ENCODE data around the gene PRUNE2. TPM values are rescaled to one million over a fixed set of nuclear protein-coding genes. Genes with fewer than 3 reads are reported as not detected.

The PRUNE2 gene
- total RNA-seq, 4 donors from 2014 or later: 586 to 728 (median 654) TPM

- no peak for DNase-seq (ENCODE audit: extremely low spot score)
- Histone ChIP-seq H3K9me3 (no peaks in the 10 kb centered on the region), H3K27me3 (no peaks in the 10 kb centered on the region), H3K4me1 (peaks cover 4 to 100% (median 82%) of the 10 kb centered on the region in 4 donors), H3K4me3 (no peak overlapping the region), H3K36me3 (no peaks in the 10 kb centered on the region), H3K27ac (replicated peaks in 1 of 4) (peak overlapping the region; percentile 78 to 91 (median 88))
- intact Hi-C loops (cut with DNase I): no loop called here
- TF ChIP-seq EP300 (IDR thresholded peaks at IDR 0.05): peak; percentile 93
- peak; percentile 79 to 90 for TF ChIP-seq POLR2AphosphoS5 (IDR thresholded peaks at IDR 0.05)
- no peak for TF ChIP-seq POLR2A (IDR thresholded peaks at IDR 0.05; ENCODE audit: low read depth)
- WGBS: 57% methylated on average over 6 of the region's 6 CpGs
Observed at GRCh38 chr9:76895186-76895585, 10.7 kb downstream of the PRUNE2 start.

GRCh38 chr9:76894198-76894597 is 11.7 kb downstream of the PRUNE2 start:
- H3K27me3 ChIP-seq: no peaks in the 10 kb centered on the region
- TF ChIP-seq POLR2A (IDR thresholded peaks at IDR 0.05; ENCODE audit: low read depth): no peak
- peak; percentile 9 to 14 (median 12) for TF ChIP-seq CTCF (IDR thresholded peaks at IDR 0.05)
- TF ChIP-seq EP300 (IDR thresholded peaks at IDR 0.05): no peak
- peak; percentile 22 to 63 for TF ChIP-seq POLR2AphosphoS5 (IDR thresholded peaks at IDR 0.05)
- intact Hi-C loops (cut with DNase I): no loop called here
- WGBS: 28% methylated on average over 4 of the region's 5 CpGs
- H3K9me3 ChIP-seq: no peaks in the 10 kb centered on the region
- H3K27ac ChIP-seq (replicated peaks in 1 of 4): peak overlapping the region; percentile 78 to 91 (median 88)
- H3K4me1 ChIP-seq: peaks cover 4 to 100% (median 84%) of the 10 kb centered on the region in 4 donors
- no peak for DNase-seq (ENCODE audit: extremely low spot score)
- H3K4me3 ChIP-seq: peak overlapping the region in 1 of 4 donors; percentile 9
- H3K36me3 ChIP-seq: peaks cover 0 to 4% (median 0%) of the 10 kb centered on the region in 4 donors

GRCh38 chr9:76893395-76893932 is 12.4 kb downstream of the PRUNE2 start:
- no peaks in the 10 kb centered on the region for H3K27me3 ChIP-seq
- no peaks in the 10 kb centered on the region for H3K9me3 ChIP-seq
- intact Hi-C loops (cut with DNase I): no loop called here
- peaks cover 0 to 7% (median 0%) of the 10 kb centered on the region in 4 donors for H3K36me3 ChIP-seq
- TF ChIP-seq POLR2AphosphoS5 (IDR thresholded peaks at IDR 0.05) (peak; percentile 66 to 84), CTCF (IDR thresholded peaks at IDR 0.05) (no peak), EP300 (IDR thresholded peaks at IDR 0.05) (peak; percentile 93)
- no peak for DNase-seq (ENCODE audit: extremely low spot score)
- H3K4me3 ChIP-seq: no peak overlapping the region
- peak overlapping the region; percentile 78 to 91 (median 88) for H3K27ac ChIP-seq (replicated peaks in 1 of 4)
- peaks cover 4 to 100% (median 83%) of the 10 kb centered on the region in 4 donors for H3K4me1 ChIP-seq
- WGBS: 49% methylated on average over 4 of the region's 4 CpGs

GRCh38 chr9:76891874-76892273 is 14.0 kb downstream of the PRUNE2 start:
- Histone ChIP-seq H3K4me3 (no peak overlapping the region), H3K36me3 (peaks cover 0 to 7% (median 0%) of the 10 kb centered on the region in 4 donors), H3K27me3 (no peaks in the 10 kb centered on the region), H3K27ac (replicated peaks in 1 of 4) (peak overlapping the region; percentile 78 to 91 (median 88)), H3K4me1 (peaks cover 4 to 100% (median 84%) of the 10 kb centered on the region in 4 donors), H3K9me3 (no peaks in the 10 kb centered on the region)
- WGBS: 87% methylated on average over 5 of the region's 5 CpGs
- TF ChIP-seq CTCF (IDR thresholded peaks at IDR 0.05) (no peak), EP300 (IDR thresholded peaks at IDR 0.05) (no peak), POLR2AphosphoS5 (IDR thresholded peaks at IDR 0.05) (no peak), POLR2A (IDR thresholded peaks at IDR 0.05; ENCODE audit: low read depth) (no peak)
- DNase-seq (ENCODE audit: extremely low spot score): no peak
- intact Hi-C loops (cut with DNase I): no loop called here

GRCh38 chr9:76891279-76891678 is 14.6 kb downstream of the PRUNE2 start:
- peak overlapping the region; percentile 78 to 91 (median 88) for H3K27ac ChIP-seq (replicated peaks in 1 of 4)
- H3K4me3 ChIP-seq: no peak overlapping the region
- TF ChIP-seq POLR2AphosphoS5 (IDR thresholded peaks at IDR 0.05) (no peak), POLR2A (IDR thresholded peaks at IDR 0.05; ENCODE audit: low read depth) (no peak), EP300 (IDR thresholded peaks at IDR 0.05) (no peak)
- WGBS: 89% methylated on average over 3 of the region's 5 CpGs
- peaks cover 4 to 100% (median 83%) of the 10 kb centered on the region in 4 donors for H3K4me1 ChIP-seq
- intact Hi-C loops (cut with DNase I): no loop called here
- H3K27me3 ChIP-seq: no peaks in the 10 kb centered on the region
- no peaks in the 10 kb centered on the region for H3K9me3 ChIP-seq
- no peak for DNase-seq (ENCODE audit: extremely low spot score)
- H3K36me3 ChIP-seq: peaks cover 0 to 7% (median 0%) of the 10 kb centered on the region in 4 donors
